Karpas-422 (cell line): Measurements from ENCODE around the gene SPECC1. TPM values are rescaled to one million over a fixed set of nuclear protein-coding genes. Genes with fewer than 3 reads are reported as not detected.
"Not testable (repeated sequence)": the region's sequence is repeated elsewhere in the genome, so short reads cannot be mapped to it uniquely, and the experiment has no call there.

Source experiments
- DNase-seq: peaks from one replicate; pipeline ENCODE4 v3.0.0-alpha.2; 2015
- H2AFZ ChIP-seq: fragments of 200-600 bp; sonication (generic); 2 replicates; pipeline ENCODE4 v1.6.1; 2014; ENCODE audit warnings: antibody characterized with exemption, low read length, mixed read lengths
- H3K27ac ChIP-seq: fragments of 200-600 bp; sonication (generic); 2 replicates; pipeline ENCODE4 v1.5.1; 2014; ENCODE audit warnings: mild to moderate bottlenecking, low read length, moderate library complexity
- H3K27me3 ChIP-seq: fragments of 200-600 bp; sonication (generic); 2 replicates; pipeline ENCODE4 v1.6.1; 2014; ENCODE audit warnings: low read length, mixed read lengths
- H3K36me3 ChIP-seq: fragments of 200-600 bp; sonication (generic); 2 replicates; pipeline ENCODE4 v1.6.1; 2014; ENCODE audit warnings: low read length, mixed read lengths; ENCODE audit not compliant: insufficient read depth
- H3K4me1 ChIP-seq: fragments of 200-600 bp; sonication (generic); 2 replicates; pipeline ENCODE4 v1.6.1; 2014; ENCODE audit warnings: mild to moderate bottlenecking, low read length, mixed read lengths
- H3K4me2 ChIP-seq: fragments of 200-600 bp; sonication (generic); 2 replicates; pipeline ENCODE4 v1.6.1; 2014; ENCODE audit warnings: low read length, low read depth, mild to moderate bottlenecking; ENCODE audit not compliant: poor library complexity, severe bottlenecking
- H3K4me3 ChIP-seq: fragments of 200-600 bp; sonication (generic); 2 replicates; pipeline ENCODE4 v1.5.1; 2014; ENCODE audit warnings: mild to moderate bottlenecking, antibody characterized with exemption, low read length, mixed read lengths
- H3K79me2 ChIP-seq: fragments of 200-600 bp; sonication (generic); 2 replicates; pipeline ENCODE4 v1.6.1; 2014; ENCODE audit warnings: mild to moderate bottlenecking, low read length, mixed read lengths
- H3K9ac ChIP-seq: fragments of 200-600 bp; sonication (generic); 2 replicates; pipeline ENCODE4 v1.6.0; 2014; ENCODE audit warnings: low read length
- H3K9me2 ChIP-seq: fragments of 200-600 bp; sonication (generic), shearing (Covaris generic); replicated peaks from 2 replicates; pipeline ENCODE4 v1.6.0; 2014; ENCODE audit warnings: mild to moderate bottlenecking, low read length, moderate library complexity; ENCODE audit not compliant: insufficient read depth
- H3K9me3 ChIP-seq: fragments of 300-700, 200-600 bp; sonication (generic); 2 replicates; pipeline ENCODE4 v1.6.1; 2014; ENCODE audit warnings: low read length, mixed read lengths
- H4K20me1 ChIP-seq: fragments of 200-600 bp; sonication (generic); 2 replicates; pipeline ENCODE4 v1.6.1; 2014; ENCODE audit warnings: mild to moderate bottlenecking, antibody characterized with exemption, low read length, low read depth; ENCODE audit not compliant: insufficient read depth
- total RNA-seq: library from RNA; depleted of rRNA; stranded (reverse); fragments of >200 nt; shearing (Covaris generic); gene quantifications from 2 replicates; pipeline ENCODE4 v1.2.3, GENCODE V29; 2014; ENCODE audit warnings: low replicate concordance

Gene SPECC1
- total RNA-seq, 1 experiment from 2014 or later = not detected

GRCh38 chr17:20260268-20260667, 251.1 kb downstream of the SPECC1 start:
- no peaks in the 10 kb centered on the region for H4K20me1 ChIP-seq
- no peak for DNase-seq
- H3K4me1 ChIP-seq = no peaks in the 10 kb centered on the region

GRCh38 chr17:20262226-20263114, 253.3 kb downstream of the SPECC1 start:
- Histone ChIP-seq H3K79me2 (no peaks in the 10 kb centered on the region), H2AFZ (no peak overlapping the region), H3K27ac (no peak overlapping the region), H3K9me2 (no peaks in the 10 kb centered on the region), H3K27me3 (no peaks in the 10 kb centered on the region), H4K20me1 (no peaks in the 10 kb centered on the region), H3K4me2 (no peak overlapping the region), H3K4me1 (no peaks in the 10 kb centered on the region), H3K36me3 (no peaks in the 10 kb centered on the region), H3K9ac (no peak overlapping the region), H3K4me3 (no peak overlapping the region), H3K9me3 (no peaks in the 10 kb centered on the region)
- no peak for DNase-seq

More at GRCh38 chr17:20260268-20260667, 251.1 kb downstream of the SPECC1 start:
- H3K4me3 ChIP-seq = no peak overlapping the region
- H3K27me3 ChIP-seq = no peaks in the 10 kb centered on the region
- H3K27ac ChIP-seq = no peak overlapping the region
- H3K9me3 ChIP-seq = no peaks in the 10 kb centered on the region
- H3K9me2 ChIP-seq = no peaks in the 10 kb centered on the region
- no peak overlapping the region for H3K4me2 ChIP-seq
- no peaks in the 10 kb centered on the region for H3K79me2 ChIP-seq
- H3K36me3 ChIP-seq = no peaks in the 10 kb centered on the region
- H2AFZ ChIP-seq = no peak overlapping the region
- H3K9ac ChIP-seq = no peak overlapping the region

GRCh38 chr17:20263115-20263433, 253.9 kb downstream of the SPECC1 start:
- H3K4me2 ChIP-seq, H4K20me1 ChIP-seq, H3K27me3 ChIP-seq, DNase-seq, H3K4me1 ChIP-seq, H3K79me2 ChIP-seq, H3K9ac ChIP-seq, H3K27ac ChIP-seq, H3K9me3 ChIP-seq, H3K9me2 ChIP-seq, H3K36me3 ChIP-seq, H2AFZ ChIP-seq, H3K4me3 ChIP-seq: not testable (repeated sequence)

GRCh38 chr17:20263595-20263994, 254.4 kb downstream of the SPECC1 start:
- Histone ChIP-seq H2AFZ (no peak overlapping the region), H3K9me3 (no peaks in the 10 kb centered on the region), H3K9ac (no peak overlapping the region), H3K4me2 (no peak overlapping the region), H3K4me1 (no peaks in the 10 kb centered on the region), H3K27ac (no peak overlapping the region), H3K36me3 (no peaks in the 10 kb centered on the region), H3K27me3 (no peaks in the 10 kb centered on the region), H3K4me3 (no peak overlapping the region), H4K20me1 (no peaks in the 10 kb centered on the region), H3K9me2 (no peaks in the 10 kb centered on the region), H3K79me2 (no peaks in the 10 kb centered on the region)
- no peak for DNase-seq

GRCh38 chr17:20264996-20265395, 255.8 kb downstream of the SPECC1 start:
- Histone ChIP-seq H3K27ac (no peak overlapping the region), H3K4me2 (no peak overlapping the region), H3K4me3 (no peak overlapping the region), H3K9me3 (no peaks in the 10 kb centered on the region), H3K4me1 (no peaks in the 10 kb centered on the region), H3K9me2 (no peaks in the 10 kb centered on the region), H3K36me3 (no peaks in the 10 kb centered on the region), H2AFZ (no peak overlapping the region), H3K27me3 (no peaks in the 10 kb centered on the region), H4K20me1 (no peaks in the 10 kb centered on the region), H3K79me2 (no peaks in the 10 kb centered on the region), H3K9ac (no peak overlapping the region)
- no peak for DNase-seq

GRCh38 chr17:20266806-20267458, 257.8 kb downstream of the SPECC1 start:
- Histone ChIP-seq H3K9ac (no peak overlapping the region), H3K4me2 (no peak overlapping the region), H3K27me3 (no peaks in the 10 kb centered on the region; the same call in 1 of the 2 replicates), H3K4me1 (no peaks in the 10 kb centered on the region), H3K36me3 (no peaks in the 10 kb centered on the region), H2AFZ (no peak overlapping the region), H3K4me3 (no peak overlapping the region), H4K20me1 (no peaks in the 10 kb centered on the region), H3K9me2 (no peaks in the 10 kb centered on the region), H3K9me3 (no peaks in the 10 kb centered on the region), H3K27ac (no peak overlapping the region), H3K79me2 (no peaks in the 10 kb centered on the region)
- no peak for DNase-seq

GRCh38 chr17:20267459-20267842, 258.3 kb downstream of the SPECC1 start:
- Histone ChIP-seq H3K4me1 (no peaks in the 10 kb centered on the region), H3K27me3 (no peaks in the 10 kb centered on the region; the same call in 1 of the 2 replicates), H2AFZ (no peak overlapping the region), H3K4me2 (no peak overlapping the region), H3K4me3 (no peak overlapping the region), H3K27ac (no peak overlapping the region), H4K20me1 (no peaks in the 10 kb centered on the region), H3K79me2 (no peaks in the 10 kb centered on the region), H3K9ac (no peak overlapping the region), H3K9me2 (no peaks in the 10 kb centered on the region), H3K9me3 (no peaks in the 10 kb centered on the region), H3K36me3 (no peaks in the 10 kb centered on the region)
- DNase-seq = no peak

- Histone ChIP-seq H4K20me1 (no peaks in the 10 kb centered on the region), H3K9ac (no peak overlapping the region), H3K27me3 (no peaks in the 10 kb centered on the region; the same call in 1 of the 2 replicates), H2AFZ (no peak overlapping the region), H3K4me3 (no peak overlapping the region), H3K9me2 (no peaks in the 10 kb centered on the region), H3K27ac (no peak overlapping the region), H3K4me1 (no peaks in the 10 kb centered on the region), H3K79me2 (no peaks in the 10 kb centered on the region), H3K9me3 (no peaks in the 10 kb centered on the region), H3K4me2 (no peak overlapping the region), H3K36me3 (no peaks in the 10 kb centered on the region)
- DNase-seq = no peak
Measured at GRCh38 chr17:20270369-20270768, 261.2 kb downstream of the SPECC1 start.
